Measurements from ENCODE around the gene COLGALT1.
"Not testable (repeated sequence)": the region's sequence is repeated elsewhere in the genome, so short reads cannot be mapped to it uniquely, and the experiment has no call there.

COLGALT1 gene

GRCh38 chr19:17562561-17562960 is 7.1 kb downstream of the COLGALT1 start:
- DNase-seq, result no peak

DNA sequence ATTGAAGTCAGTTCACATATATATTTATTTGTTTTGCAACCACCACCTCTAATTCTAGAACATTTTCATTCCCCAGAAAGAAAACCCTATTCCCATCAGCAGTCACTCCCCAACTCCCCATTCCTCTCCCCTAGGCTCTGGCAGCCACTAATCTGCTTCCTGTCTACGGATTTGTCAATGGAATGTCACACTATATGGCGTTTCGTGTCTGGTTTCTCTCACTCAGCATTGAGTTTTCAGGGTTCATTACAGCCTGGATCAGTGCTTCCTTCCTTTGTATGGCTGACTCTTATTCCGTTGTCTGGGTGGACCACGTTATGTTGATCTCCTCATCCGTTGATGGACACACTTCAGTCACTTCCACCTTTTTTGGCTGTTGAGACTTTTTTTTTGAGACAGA is 9.3 kb downstream of the COLGALT1 start:
- no peak for DNase-seq

DNA sequence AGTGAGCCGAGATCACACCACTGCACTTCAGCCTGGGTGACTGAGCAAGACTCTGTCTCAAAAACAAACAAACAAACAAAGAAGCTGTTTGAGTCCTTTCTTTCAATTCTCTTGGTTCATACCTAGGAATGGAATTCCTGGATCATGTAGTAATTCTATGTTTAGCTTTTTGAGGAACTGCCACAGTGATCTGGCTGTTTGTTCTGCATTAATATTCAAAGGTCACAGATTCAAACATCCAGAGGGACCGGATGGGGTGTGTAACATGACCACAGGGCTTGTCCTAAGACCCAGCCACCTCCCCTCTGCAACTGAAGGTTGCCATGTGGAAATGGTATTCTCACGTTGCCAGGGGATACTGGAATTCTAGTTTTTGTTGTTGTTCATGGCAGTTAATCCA is 10.2 kb downstream of the COLGALT1 start:
- DNase-seq, result no peak

DNA sequence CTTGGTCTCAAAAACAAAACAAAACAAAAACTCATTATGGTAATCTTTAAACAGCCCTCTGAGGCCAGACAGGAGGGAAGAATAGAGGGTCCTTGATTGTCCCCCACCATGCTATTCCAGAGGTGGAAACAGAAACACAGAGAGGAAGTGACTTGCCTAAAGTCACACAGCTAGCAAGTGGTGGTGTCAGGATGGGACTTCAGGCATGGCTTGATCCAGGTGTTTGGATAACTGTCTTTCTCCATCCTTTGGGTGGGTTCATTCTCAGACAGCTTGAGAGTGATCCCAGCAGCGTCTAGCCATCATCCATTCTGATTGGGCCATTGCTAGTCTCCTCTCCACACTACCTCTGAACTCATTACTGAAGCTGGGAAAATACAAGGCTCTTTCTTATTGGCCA is 12.5 kb downstream of the COLGALT1 start:
- DNase-seq, result no peak

DNA sequence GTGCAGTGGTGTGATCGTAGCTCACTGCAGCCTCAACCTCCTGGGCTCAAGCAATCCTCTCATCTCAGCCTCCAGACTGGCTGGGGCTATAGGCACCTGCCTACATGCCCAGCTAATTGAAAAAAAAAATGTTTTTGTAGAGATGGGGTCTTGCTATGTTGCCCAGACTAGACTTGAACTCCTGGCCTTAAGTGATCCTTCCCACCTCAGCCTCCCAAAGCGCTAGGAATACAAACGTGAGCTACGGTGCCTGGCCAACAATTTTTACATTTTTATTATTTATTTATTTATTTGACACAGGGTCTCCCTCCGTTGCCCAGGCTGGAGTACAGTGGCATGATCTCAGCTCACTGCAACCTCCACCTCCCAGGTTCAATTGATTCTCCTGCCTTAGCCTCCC is 14.8 kb downstream of the COLGALT1 start:
- not testable (repeated sequence) for DNase-seq

DNA sequence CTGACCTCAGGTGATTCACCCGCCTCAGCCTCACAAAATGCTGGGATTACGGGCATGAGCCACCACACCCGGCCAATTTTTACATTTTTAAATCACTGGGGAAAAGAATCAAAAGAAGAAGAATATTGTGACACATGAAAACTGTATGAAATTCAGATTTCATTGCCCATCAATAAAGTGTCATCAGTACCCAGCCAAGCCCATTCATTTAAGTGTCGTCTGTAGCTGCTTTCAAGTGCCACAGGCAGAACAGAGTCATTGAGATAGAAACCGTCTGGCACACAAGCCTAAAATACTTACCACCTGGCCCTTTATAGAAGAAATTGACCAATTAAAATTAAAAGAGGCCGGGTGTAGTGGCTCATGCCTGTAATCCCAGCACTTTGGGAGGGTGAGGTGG is 15.3 kb downstream of the COLGALT1 start:
- DNase-seq, result no peak

GRCh38 chr19:17572638-17573037 is 17.2 kb downstream of the COLGALT1 start:
- no peak for DNase-seq

- peak; percentile 71 for DNase-seq
Measured at GRCh38 chr19:17575871-17576757, 20.7 kb downstream of the COLGALT1 start.

DNA sequence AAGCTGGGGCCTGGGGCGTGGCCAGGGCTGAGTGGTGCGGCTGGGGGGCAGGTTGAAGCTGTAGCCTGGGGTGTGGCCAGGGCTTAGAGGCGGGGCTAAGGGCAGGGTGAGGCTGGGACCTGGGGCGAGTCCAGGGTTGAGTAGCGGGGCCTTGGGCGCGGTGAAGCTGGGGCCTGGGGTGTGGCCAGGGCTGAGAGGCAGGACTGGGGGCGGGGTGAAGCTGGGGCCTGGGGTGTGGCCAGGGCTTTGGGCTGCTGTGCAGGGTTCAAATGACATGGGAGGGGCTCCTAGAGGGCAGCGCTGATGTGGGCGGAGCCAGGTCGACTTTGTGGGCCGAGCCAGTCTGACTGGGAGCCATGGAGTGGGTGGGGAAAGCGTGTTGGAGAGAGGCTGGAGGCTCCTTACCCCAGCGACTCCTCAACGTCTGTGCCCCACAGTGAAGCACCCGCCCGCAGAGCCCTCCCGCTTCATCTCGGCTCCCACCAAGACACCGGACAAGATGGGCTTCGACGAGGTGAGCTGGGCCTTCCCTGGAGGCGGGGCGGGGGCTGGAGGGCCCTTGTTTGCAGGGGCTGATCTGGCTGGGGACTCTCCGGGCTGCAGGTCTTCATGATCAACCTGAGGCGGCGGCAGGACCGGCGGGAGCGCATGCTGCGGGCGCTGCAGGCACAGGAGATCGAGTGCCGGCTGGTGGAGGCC is 21.5 kb downstream of the COLGALT1 start:
- DNase-seq, result peak; percentile 94

DNA sequence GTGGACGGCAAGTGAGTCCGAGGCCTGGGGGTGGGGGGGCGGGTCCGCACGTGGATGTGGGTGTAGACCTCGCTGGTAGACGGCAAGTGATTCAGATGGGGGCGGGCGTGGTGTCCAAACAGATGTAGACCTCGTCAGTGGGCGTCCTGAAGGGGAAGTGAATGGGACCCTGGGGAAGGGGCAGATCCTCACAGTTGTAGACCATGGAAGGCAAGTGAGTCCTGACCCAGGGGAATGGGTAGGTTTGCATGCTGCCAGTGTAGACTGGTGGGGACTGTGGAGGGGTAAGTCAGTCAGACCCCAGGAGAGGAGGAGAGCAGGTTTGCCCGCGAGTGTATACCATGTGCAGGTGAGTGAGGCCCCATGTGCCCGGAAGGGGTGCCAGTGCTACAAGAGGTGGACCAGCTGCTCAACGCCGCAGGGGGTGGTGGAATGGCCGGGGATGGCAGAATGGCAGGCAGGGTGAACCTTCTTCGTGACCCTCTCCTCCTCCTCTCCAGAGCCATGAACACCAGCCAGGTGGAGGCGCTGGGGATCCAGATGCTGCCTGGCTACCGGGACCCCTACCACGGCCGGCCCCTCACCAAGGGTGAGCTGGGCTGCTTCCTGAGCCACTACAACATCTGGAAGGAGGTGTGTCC is 22.1 kb downstream of the COLGALT1 start:
- DNase-seq, result no peak

DNA sequence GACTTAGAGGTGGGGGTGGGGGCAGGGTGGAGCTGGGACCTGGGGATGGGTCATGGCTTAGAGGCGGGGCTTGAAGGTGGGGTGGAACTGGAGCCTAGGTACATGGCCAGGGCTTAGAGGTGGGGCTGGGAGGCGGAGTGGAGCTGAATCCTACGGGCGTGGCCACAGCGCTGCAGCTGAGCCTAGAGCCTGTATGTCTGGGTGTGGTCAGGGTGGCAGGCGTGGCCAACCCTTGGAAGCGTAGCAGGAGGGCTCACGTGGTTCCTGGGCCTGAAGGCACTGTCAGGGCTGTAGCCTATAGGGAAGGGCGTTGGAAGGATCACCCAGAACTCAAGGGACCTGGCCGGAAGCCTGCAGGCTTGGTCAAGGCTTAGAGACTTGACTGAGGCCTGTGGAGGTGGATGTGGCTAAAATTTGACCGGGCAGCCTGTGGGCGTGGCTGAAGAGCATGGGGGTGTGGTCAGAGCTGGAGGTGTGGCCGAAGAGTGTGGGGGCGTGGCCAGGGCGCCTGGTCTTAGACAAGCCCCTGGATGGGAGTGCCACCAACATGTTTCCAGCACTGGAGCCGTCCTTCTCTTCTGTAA is 24.3 kb downstream of the COLGALT1 start:
- DNase-seq, result peak; percentile 93

- DNase-seq, result no peak
Measured at GRCh38 chr19:17580470-17581144, 25.2 kb downstream of the COLGALT1 start.

- DNase-seq, result no peak
Measured at GRCh38 chr19:17581211-17581874, 25.9 kb downstream of the COLGALT1 start.

DNA sequence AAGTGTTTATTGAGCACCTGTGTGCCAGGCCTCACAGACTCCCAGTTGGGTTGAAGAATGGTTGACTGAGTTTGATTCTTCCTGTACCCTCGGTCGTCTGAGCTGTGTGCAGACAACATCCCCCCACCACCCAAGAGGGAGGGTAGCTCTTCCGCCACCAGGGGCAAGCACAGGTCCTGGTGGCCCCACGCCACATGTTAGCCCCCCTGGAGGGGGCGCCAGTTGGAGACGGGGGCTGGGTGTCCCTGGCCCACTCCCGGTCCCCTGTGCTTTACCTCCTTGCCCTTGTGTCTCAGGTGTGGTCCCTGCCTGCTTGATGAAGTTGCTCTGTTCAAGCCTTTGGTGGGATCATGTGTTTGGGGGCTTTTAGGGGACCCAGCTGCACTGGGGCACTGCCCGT is 27.2 kb downstream of the COLGALT1 start:
- no peak for DNase-seq

DNA sequence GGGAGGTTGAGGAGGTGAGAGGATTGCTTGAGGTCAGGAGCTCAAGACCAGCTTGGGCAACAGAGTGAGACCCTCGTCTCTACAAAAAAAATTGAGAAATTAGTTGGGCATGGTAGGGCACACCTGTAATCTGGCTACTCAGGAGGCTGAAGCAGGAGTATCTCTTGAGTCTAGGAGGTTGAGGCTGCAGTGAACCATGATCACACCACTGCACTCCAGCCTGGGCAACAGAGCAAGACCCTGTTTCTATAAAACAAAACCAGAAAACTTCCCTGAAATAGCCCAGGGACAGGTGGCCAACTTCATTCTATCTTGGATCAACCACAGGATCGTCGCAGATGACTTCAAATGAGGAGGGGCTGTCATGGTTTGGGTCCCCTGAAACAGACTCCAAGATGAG is 28.7 kb downstream of the COLGALT1 start:
- DNase-seq, result no peak

DNA sequence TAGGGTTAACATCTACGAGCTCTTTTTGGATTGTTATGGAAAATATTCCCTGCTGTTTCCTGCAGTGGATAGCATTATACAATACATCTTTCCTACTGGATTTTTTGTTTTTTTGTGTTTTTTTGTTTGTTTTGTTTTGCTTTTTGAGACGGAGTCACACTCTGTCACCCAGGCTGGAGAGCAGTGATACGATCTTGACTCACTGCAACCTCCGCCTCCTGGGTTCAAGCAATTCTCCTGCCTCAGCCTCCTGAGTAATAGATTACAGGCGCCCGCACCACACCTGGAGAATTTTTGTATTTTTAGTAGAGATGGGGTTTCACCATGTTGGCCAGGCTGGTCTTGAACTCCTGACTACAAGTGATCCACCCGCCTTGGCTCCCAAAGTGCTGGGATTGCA is 29.9 kb downstream of the COLGALT1 start:
- DNase-seq, result not testable (repeated sequence)

DNA sequence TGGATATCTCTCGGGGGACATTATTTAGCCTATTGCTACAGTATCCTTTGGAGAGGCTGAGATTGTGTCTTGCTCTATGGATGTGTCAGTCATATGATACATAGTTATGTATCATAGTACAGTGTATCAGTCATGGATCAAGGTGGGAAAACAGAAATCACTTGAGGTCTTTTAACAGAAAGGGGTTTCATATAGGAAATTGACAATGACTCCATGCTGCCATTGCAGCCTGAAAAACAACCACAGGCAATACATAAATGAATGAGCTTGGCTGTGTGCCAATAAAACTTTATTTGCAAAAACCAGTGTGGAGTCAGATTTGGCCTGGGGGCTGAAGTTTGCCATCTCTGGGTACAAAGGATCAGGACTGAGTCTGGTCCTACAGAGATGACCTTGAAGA is 35.4 kb downstream of the COLGALT1 start:
- DNase-seq, result no peak

DNA sequence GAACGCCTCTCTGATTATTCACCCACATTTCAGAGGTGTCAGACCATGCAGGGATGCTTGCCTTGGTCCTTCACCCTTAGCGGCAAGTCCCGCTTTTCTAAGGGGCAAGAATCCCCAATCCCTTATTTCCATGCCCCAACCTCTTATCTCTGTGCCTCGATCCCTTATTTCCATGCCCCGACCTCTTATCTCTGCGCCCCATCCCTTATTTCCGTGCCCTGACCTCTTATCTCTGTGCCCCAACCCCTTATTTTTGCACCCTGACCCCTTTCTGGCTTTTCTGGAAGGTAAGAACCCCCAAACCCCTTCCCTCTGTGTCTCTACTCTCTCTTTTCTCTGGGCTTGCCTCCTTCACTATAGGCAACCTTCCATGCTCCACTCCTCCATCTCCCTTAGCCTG is 38.8 kb downstream of the COLGALT1 start:
- DNase-seq, result not testable (repeated sequence)

DNA sequence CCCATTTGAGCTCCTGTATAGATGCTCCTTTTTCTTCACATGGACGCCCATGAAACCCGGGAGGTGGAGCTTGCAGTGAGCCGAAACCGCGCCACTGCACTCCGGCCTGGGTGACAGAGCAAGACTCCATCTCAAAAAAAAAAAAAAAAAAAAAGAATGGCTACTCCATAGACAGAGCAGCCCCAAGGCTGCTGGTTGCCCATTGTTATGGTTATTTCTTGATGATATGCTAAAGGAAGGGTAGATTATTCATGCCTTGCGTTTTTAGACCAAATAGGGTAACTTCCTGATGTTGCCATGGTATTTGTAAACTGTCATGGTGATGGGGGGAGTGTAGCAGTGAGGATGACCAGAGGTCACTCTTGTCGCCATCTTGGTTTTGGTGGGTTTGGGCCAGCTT is 42.6 kb downstream of the COLGALT1 start:
- not testable (repeated sequence) for DNase-seq

GRCh38 chr19:17598953-17599352 is 43.5 kb downstream of the COLGALT1 start:
- DNase-seq, result no peak

DNA sequence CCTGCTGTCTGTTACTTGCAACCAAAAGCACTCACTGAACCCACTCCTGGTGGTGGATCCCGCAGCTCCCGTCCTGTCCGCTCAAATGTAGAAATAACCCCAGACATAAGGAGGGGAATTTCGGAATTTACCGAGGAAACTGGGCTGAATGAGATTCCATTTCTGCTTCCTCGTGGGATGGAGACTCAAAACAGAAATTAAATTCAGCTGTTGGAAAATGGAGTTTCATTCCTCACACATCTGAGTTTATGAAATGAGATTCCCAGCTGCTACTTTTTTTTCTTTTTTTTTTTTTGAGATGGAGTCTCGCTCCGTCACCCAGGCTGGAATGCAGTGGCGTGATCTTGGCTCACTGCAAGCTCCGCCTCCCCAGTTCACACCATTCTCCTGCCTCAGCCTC is 44.3 kb downstream of the COLGALT1 start:
- no peak for DNase-seq

GRCh38 chr19:17601683-17602082 is 46.2 kb downstream of the COLGALT1 start:
- DNase-seq, result no peak
